Stimulated activated CD8-positive, alpha-beta memory T cell treated with anti-CD3 and anti-CD28 coated beads, Interleukin-15, amount 100 ng/mL, for 1 hour (primary cell): ENCODE measurements around the gene SS18L1.

Experiments used
- DNase-seq: peaks from one replicate; pipeline ENCODE4 v3.0.0-alpha.2; 2020; ENCODE audit warnings: low read depth

SS18L1 gene

GRCh38 chr20:62226707-62227590, 83.4 kb downstream of the SS18L1 start:
- DNase-seq: no peak

DNA sequence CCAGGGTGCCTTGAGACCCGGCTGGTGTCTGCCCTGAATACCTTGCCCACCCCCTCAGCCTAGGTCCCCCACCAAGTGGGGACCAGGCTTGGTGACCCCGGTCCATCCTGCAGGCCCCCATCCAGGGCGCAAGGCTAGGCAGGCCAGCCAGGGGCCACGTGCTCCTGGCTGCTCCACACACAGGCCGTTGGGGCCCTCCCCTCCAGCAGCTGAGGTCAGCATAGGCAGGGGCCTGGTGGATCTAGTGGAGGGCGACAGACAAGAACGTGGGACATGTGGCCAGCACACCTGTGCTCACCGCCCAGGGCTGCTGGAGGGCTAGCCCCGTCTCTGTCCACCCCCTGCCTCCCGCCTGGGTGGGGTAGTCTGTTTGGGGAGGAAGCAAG, 84.0 kb downstream of the SS18L1 start:
- DNase-seq: no peak

DNA sequence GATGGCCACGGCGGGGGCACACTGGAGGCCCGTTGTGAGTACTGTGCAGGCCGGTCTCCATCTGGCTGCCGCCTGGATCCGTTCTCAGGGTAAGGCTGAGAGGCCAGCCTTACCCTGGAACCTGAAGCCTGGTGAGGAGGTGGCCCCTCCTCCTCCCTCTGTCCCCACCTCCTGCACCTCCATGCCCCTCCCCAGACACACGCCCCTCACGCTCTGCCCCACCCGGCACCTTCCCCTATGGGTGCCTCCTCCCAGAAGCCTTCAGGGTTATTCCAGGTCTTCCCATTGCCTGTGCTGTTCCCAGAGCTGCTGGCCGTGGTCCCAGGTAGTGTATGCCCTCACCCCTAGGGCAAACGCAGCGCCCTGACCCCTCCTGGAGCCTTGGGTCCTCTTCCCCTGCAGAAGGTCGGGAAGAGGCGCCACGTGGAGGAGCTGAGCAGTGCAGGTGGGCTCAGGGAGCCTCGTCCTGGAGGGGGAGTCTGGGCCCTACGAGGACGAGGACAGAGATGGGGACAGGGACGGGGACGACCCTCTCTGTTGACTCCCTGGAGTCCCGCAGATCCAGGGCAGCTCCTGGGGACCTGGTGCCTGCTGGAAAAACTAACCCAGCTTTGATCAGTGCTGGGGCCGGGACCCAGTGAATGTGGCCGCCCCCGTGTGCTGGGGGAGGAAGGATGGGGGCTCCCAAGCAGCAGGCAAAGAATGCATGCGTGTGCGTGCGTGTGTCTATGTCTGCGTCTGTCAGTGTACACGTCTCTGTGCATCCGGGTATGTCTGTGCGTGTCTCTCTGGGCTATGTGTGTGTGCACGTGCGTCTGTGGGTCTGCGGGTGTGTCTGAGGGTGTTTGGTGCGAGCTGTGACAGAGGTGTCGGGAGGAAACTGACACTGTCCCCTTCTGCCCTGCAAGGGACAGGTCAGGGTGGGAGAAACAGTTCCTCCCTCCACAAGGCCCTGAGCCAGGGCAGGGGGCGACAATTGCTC, 84.7 kb downstream of the SS18L1 start:
- DNase-seq: no peak

DNA sequence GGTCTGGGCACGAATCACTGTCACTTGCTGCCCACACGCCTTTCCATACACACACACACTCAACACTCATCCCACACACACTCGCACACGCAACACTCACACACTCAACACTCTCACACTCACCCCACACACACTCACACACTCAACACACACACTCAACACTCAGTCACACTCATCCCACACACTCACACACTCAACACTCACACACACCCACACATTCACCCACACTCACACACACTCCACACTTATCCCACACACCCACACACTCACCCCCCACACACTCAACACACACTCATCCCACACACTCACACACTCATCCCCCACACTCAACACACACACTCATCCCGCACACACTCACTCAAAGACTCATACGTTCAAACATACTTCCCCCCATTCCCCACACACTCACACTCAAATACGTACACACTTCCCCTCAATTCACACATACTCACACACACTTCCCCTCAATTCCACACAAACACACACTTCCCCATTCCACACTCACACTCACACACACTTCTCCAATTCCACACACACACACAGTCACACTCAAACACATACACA, 85.5 kb downstream of the SS18L1 start:
- no peak for DNase-seq

GRCh38 chr20:62229667-62230066, 86.1 kb downstream of the SS18L1 start:
- no peak for DNase-seq

GRCh38 chr20:62230276-62230675, 86.7 kb downstream of the SS18L1 start:
- no peak for DNase-seq

GRCh38 chr20:62230696-62231095, 87.1 kb downstream of the SS18L1 start:
- DNase-seq: no peak

GRCh38 chr20:62231292-62231691, 87.7 kb downstream of the SS18L1 start:
- DNase-seq: no peak
